ENCODE measurements around the gene PPP1R14C.
A peak's percentile ranks its signal among the peaks of the same experiment; 100 is the strongest.

The PPP1R14C gene

GRCh38 chr6:150194195-150194594 lies 51.4 kb downstream of the PPP1R14C start:
- DNase-seq (ENCODE audit: low read depth, low spot score) = no peak

- DNase-seq (ENCODE audit: low read depth, low spot score) = no peak
Observed at GRCh38 chr6:150195996-150196417, 53.2 kb downstream of the PPP1R14C start.

DNA sequence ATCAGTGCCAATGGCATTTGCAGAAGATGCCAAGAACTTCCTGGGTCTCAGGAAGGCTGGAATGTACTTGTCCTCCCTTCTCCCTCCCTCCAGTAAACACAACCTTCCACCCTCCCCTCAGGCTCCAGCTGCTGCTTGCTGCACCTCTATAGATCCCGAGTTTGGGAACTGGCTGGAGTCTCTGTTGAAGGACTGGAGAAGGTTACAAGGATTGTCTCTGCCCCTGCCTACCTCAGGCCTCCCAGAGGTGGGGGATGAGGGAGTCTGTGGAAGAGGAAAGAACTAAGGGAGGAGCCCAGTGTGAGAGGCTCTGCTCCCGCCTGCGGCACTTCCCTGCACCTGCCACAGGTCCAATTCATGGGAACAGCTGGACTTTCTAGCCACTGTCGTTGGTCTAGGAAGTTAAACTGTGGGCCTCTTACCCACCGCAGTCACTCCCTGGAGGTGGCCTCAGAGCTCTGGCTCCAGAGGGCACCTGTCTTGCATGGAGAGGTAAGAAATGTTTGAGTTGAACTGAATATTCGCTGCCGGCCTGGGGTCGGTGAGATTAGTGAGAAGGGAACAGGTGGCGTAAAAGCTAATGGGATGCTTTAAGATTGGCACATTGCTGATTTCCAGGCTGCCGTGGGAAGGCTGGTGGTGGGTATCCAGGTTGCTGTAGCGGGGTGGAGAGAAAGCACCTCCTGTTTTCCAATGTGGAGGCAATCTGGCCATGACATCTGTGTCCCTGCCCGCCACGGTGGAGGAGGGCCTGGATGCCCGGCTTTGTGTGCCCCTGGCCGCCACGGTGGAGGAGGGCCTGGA lies 54.3 kb downstream of the PPP1R14C start:
- DNase-seq (ENCODE audit: low read depth, low spot score) = peak; percentile 35

GRCh38 chr6:150198532-150198931 lies 55.7 kb downstream of the PPP1R14C start:
- no peak for DNase-seq (ENCODE audit: low read depth, low spot score)

GRCh38 chr6:150199241-150199640 lies 56.4 kb downstream of the PPP1R14C start:
- DNase-seq (ENCODE audit: low read depth, low spot score) = no peak

- no peak for DNase-seq (ENCODE audit: low read depth, low spot score)
Observed at GRCh38 chr6:150200428-150201100, 57.7 kb downstream of the PPP1R14C start.

DNA sequence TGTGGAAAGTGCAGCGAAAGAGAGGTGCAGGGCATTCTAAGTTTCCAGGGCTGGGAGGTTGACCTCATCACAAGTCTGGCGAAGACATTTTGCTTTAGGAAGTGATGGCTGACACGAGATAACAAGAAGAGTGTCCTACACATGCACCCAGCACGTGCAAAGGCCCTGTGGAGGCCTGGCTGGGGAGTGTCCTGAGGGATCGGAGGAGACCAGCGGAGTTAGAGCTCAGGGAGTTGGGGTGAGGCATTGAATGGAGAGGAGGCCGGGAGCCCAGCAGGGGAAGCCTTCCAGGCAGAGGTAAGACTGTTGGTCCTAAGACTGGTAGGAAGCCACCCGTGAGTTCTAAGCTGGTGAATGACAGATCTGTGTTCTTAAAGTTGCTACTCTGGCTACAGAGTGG lies 58.4 kb downstream of the PPP1R14C start:
- no peak for DNase-seq (ENCODE audit: low read depth, low spot score)

- DNase-seq (ENCODE audit: low read depth, low spot score) = no peak
Observed at GRCh38 chr6:150201772-150202329, 59.0 kb downstream of the PPP1R14C start.

- DNase-seq (ENCODE audit: low read depth, low spot score) = no peak
Observed at GRCh38 chr6:150202404-150202803, 59.6 kb downstream of the PPP1R14C start.

GRCh38 chr6:150202934-150203333 lies 60.1 kb downstream of the PPP1R14C start:
- no peak for DNase-seq (ENCODE audit: low read depth, low spot score)

GRCh38 chr6:150203378-150203777 lies 60.5 kb downstream of the PPP1R14C start:
- DNase-seq (ENCODE audit: low read depth, low spot score) = no peak

- no peak for DNase-seq (ENCODE audit: low read depth, low spot score)
Observed at GRCh38 chr6:150203871-150204545, 61.2 kb downstream of the PPP1R14C start.

- DNase-seq (ENCODE audit: low read depth, low spot score) = no peak
Observed at GRCh38 chr6:150204705-150205472, 62.0 kb downstream of the PPP1R14C start.

DNA sequence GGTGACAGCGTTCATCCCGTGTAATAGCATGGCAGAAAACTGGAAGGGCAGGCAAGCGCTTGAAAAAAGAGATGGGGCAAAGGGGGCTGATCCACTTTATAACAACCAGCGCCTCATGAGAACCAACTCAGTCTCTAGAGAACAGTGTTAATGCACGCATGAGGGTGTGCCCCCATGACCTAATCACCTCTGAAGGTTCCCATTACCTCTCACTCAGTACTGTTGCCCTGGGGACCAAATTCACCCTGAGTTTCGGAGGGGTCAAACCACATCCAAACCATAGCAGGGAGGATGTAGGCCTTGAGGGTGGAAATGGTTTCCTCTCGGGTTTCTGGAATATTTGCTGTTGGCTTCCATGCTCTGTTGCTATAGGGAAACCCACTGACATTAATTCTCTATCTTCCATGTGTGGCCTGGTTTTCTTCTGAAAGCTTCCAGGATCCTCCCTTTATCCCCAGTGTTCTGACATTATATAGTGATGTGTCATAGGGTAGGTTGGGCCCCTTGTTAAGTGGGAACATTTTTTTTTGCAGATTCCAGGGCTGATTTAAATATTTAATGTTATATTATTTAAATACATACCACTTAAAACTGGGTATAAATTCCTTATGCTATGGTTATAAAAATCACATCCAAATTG lies 65.2 kb downstream of the PPP1R14C start:
- DNase-seq (ENCODE audit: low read depth, low spot score) = peak; percentile 36

- DNase-seq (ENCODE audit: low read depth, low spot score) = peak; percentile 54
Observed at GRCh38 chr6:150208611-150209352, 65.9 kb downstream of the PPP1R14C start.

- DNase-seq (ENCODE audit: low read depth, low spot score) = no peak
Observed at GRCh38 chr6:150209415-150209814, 66.6 kb downstream of the PPP1R14C start.

DNA sequence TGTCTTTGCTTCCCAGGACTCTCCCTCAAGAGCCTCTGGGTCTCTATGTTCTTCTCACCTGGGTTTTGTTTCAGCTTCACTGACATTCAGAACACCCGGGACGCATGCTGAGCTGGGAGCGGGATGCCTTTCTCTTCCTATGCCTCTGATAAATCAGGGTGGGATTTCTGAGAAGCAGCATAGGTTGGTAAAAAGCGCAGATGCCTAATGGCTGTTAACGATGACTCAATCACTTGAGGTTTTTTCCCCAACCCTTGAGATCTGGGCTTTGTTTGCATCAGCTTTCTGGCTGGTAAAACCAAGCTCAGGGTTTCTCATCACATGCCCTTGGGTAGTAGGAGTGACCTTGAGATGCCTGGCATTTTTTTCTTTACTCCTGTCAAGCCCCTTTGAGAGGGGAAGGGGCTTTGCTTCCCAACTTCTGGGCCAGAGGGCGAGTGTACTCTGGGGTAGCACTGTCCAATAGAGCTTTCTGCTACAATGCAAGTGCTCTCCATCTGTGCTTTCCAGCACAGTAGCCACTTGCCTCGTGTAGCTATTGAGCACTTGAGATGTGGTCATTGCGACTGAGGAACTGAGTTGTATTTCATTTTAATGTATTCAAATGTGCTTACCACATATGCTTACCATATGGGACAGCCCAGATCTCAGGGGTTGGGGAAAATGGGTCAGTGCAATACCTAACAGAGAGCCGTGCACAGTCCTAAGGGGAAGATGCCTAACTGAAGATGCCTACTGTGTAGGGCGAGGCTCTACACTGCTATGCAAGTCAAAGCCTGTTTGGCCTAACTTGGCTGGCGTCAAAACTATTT lies 69.1 kb downstream of the PPP1R14C start:
- peak; percentile 60 for DNase-seq (ENCODE audit: low read depth, low spot score)

GRCh38 chr6:150212778-150213177 lies 69.9 kb downstream of the PPP1R14C start:
- DNase-seq (ENCODE audit: low read depth, low spot score) = no peak

DNA sequence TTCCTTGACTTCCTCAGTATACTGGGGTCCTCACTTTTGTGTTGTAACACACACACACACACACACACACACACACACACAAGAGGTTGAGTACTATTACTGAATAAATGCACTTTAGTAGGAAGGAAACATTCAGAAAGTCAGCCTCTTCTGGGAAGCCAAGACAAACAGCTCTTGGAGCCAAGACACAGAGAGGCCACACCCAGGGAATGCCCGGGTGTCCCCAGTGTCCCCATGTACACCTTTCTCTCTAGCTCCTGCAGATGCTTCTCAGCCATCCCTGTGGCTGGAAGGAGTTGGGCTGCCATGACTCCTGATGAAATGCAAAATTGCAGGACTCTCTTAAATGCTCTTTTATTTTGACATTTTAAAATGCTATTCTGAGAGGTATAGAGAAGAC lies 70.5 kb downstream of the PPP1R14C start:
- no peak for DNase-seq (ENCODE audit: low read depth, low spot score)

Measured in astrocyte of the hippocampus (primary cell).